Posterior vena cava (tissue), 2 donors: Measurements from ENCODE around the gene NDUFB6. TPM values are rescaled to one million over a fixed set of nuclear protein-coding genes. Genes with fewer than 3 reads are reported as not detected.
"Not testable (repeated sequence)": the region's sequence is repeated elsewhere in the genome, so short reads cannot be mapped to it uniquely, and the experiment has no call there.

Experiments used
- DNase-seq: peaks from one replicate; pipeline ENCODE4 v3.0.0-alpha.2; 2020; ENCODE audit warnings: low spot score
- intact Hi-C, 2 donors: fragments of 100-400 bp; cut with DNase I; formaldehyde crosslinking; loops; one replicate each; pipeline versions ENCODE4 v1.14.1 to v1.14.2; 2022 to 2023
- total RNA-seq, 2 donors: library from RNA; stranded (reverse); fragmentation: NEBNext Ultra II Directional; extraction: Animal tissue kit (Norgen Biotek cat#: 25700); gene quantifications; one replicate each; pipeline ENCODE4 v1.2.1, GENCODE V29; 2021
- donor health status: DM: yes; HTN: yes; CAD: no.
- donor health status: DM: yes; HTN: yes; CAD: no.

NDUFB6 gene
- total RNA-seq, 2 donors from 2014 or later, result 43.4 to 51.8 TPM

DNA sequence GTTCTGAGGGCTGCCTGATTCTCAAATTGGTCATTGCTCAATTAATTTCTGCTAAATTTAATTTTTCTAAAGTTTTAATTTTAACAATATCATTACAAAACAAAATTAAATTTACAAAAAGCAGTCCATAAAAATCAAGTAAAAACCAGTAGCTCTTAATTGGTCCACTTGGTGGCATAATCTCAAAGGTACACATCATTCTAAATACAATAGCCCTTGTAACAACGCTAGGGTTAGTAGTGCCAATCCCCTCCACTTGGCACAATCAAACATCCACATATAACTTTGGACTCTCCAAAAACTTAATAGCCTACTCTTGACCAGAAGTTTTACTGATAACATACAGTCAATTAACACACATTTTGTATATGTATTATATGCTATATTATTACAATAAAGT, 1.9 kb upstream of the NDUFB6 start:
- intact Hi-C loops, result no loop called here
- no peak for DNase-seq

DNA sequence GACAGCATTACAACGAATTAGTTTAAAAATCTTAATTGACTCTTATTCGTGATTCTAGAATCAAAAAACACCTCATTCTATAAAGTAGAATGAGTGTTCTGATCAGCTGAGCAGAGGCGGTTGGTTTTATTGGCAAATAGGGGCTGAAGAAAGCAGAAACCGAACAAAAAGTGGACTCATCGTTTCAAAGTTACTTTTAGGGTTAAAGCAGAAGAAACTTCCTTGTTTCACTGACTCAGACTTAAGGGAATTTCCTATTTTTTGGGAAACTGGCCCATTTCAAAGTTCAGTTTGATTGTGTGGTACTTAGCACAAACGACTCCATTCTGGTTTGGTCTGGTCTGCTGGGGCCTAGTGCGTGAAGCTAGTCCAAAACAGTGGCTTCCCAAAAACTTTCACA, 862 bp upstream of the NDUFB6 start:
- DNase-seq, result no peak
- intact Hi-C loops, result no loop called here

DNA sequence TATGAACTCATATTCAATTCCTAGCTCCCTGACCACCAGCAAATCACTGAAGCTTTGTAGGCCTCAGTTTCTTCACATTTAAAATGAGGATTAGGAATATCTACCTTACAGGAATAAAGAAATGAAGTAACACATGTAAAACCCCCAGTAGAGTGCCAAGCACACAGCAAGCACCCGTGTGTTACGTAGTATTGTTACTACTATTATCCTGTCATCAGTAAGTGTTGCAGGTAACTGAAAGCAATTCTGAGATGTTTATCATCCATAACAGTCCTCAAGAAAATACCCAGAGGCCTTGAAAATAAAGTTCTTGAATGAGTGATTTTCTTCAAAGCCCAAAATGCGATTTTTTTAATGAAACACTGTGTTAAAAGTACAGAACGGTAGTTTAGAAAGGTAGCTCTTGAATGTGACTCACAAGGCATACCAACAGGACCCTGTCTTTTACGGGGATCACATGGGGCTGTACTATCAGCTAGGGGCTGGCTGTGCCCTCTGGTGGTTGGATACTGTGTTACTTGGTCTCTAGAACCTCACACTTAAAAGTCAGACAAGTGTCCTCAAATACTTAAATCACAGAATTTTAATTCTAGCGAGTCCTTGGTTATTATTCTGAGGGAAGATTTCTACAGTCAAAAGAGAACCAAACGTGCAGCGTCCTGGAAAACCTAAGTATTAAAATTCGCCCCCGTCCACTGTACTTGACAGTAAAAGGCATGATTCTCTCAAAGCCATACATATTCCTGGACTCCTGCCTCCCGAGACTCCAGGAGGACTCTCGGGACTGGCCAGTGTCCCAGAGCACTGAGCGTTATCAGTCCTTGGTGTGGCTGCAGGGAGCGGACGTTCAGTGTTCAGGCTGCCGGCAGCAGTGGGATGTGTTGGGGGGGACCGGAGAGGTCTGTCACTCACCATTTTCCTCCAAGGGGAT, 725 bp downstream of the NDUFB6 start:
- no peak for DNase-seq
- intact Hi-C loops, result no loop called here

DNA sequence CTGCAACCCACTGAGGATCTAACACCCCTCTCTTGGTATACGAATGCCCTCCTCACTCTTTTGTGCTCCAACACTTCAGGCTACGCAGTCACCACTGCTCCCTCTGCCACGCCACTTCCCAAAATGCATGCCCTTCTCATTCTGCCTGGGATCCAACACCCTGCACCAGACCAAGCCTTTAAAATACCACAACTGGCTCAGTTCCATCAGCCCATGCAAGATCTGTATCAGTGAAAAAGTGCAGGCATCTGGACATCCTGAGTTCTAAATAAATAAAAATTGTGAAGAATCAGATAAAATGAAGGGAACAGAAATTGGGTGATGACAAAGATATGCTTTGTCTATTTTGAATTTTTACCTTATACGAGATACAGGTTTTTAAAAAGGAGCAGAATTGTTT, 2.7 kb downstream of the NDUFB6 start:
- intact Hi-C loops, result loop anchor here in 1 of 2 donors (1.0 kb wide), 1 partner anchor 22 kb away; no protein-coding TSS in a partner anchor
- no peak for DNase-seq

DNA sequence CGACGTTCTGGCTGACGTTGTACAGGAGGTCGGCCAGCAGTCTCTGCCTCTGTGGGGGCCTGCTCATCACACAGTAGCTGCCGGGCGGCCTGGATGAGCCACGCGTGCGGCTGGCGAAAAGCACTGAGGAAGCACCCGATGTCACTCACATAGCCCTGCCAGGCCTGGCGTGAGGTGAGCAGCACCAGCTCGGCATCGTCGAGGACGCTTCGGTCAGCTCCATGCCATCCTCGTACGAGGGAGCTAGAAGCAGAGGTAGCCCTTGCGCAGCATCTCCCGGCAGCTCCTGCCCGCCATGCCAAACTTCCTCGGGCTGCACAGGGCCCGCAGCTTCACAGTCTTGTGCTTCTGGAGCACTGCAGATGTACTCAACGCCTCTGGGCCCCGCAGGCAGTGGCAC, 6.2 kb downstream of the NDUFB6 start:
- no peak for DNase-seq
- intact Hi-C loops, result no loop called here

DNA sequence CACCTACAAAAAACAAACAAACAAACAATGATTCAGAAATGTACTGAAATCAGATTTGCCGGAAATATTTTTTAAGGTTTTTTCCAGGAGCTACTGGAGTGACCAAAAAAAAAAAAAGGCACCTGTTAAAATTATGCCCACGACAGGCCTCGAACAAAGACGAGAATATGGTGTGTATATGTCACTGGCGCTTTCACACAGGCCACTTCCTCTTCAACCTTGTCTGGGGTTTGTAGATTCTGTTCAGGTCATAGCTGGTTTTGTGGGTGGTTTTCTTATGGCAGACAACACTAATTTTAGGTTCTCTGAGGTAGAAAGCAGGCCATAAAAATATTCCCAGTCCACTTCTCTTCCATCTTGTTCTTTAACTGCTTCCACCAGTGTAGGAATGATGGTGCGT, 7.0 kb downstream of the NDUFB6 start:
- intact Hi-C loops, result no loop called here
- DNase-seq, result no peak

DNA sequence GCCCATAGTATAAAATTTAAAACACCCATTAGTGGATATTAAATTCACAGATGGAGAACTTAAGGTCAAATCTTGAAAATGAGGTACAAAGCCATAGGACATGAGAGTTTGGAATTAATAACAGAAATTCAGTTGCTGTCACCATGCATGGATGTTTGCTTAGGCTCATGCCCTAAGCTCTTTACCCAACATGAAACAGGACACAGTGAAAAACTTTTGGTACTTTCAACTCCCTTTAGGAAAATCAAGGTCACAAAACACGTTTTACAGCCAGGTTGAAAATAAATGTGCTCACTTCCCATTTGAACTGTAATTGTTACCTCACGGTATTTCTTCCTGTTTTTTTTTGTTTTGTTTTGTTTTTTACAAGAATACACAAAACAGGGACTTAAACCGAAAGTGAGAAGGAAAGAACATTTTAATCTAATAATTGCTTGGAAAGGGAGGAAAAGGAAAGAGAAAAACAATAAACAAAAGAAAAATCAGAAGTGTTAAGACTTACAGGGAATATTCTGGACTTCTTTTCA, 14.5 kb downstream of the NDUFB6 start:
- intact Hi-C loops, result no loop called here
- DNase-seq, result no peak

DNA sequence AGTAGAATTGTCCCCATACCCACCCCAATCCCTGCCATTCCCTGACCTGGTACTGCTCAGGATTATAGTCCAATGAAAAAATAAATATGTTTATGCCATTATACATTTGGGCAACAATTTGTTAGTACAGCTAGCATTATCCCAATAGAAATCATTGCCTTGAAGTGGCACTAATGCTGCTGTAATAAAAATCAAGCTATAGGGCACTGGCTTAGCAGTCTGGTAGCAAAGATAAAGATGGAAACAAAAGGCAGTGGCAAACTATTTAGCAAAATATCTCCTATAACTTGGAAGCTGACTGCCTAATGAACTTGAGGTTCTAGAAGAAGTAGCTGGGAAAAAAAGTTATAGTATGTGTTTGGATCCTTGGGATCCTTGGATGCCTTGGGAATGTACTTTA, 18.4 kb downstream of the NDUFB6 start:
- no peak for DNase-seq
- intact Hi-C loops, result no loop called here

DNA sequence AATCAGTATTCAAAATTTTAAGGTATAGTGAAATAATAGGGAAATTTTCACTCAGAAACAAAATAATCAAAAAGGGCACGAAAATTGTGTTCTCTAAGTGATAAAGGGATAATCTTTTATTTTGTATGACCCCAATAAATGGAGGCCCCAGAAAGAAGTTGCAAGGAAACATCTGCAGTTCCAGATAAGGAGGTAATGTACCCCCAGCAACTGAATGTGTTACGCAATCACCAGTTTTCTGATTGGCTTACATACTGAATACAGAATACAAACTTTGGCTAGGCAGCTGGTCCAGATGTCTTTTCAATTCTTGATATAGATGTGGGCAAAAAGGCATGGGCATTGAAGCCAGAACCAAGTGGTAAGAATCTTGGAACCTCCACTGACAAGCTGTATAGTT, 18.9 kb downstream of the NDUFB6 start:
- intact Hi-C loops, result no loop called here
- no peak for DNase-seq

DNA sequence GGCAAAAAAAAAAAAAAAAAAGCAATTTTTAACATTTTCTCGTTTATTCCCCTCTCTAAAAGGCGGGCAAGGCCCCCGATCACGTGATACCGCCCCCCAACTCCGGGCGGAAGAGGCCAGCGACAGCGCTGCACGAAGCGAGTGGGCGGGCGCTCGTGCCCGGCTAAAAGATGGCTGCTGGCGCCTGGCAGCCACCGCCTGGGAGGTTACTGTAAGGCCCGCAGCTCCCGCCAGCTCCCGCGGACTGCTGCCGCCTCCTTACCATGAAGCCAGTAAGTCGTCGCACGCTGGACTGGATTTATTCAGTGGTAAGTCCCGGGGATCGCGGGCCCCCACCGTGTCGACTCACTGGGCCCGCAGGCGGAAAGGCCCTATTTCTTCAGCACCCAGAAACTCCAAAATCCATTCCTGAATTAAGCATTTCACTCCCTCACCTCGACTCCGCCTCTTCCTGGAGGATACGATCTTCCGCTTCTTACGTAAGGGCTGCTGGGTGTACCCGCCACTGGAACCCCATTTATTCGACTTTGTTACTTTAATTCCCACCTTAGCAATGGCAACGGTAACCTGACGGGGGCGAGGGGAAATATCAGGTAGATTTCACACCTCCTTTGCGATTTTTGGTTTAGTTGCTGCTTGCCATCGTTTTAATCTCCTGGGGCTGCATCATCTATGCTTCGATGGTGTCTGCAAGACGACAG, 20.6 kb downstream of the NDUFB6 start, which contains the start of the genes SMIM27 and TOPORS:
SMIM27 (plus strand) TSS at position 156 of the 701 bp plus-strand sequence; CDS start at position 264, 108 bp downstream.
TOPORS (minus strand) TSS at position 415 of the 701 bp plus-strand sequence; CDS start at position 265, 150 bp downstream.
- intact Hi-C loops, result no loop called here
- DNase-seq, result peak; percentile 98

DNA sequence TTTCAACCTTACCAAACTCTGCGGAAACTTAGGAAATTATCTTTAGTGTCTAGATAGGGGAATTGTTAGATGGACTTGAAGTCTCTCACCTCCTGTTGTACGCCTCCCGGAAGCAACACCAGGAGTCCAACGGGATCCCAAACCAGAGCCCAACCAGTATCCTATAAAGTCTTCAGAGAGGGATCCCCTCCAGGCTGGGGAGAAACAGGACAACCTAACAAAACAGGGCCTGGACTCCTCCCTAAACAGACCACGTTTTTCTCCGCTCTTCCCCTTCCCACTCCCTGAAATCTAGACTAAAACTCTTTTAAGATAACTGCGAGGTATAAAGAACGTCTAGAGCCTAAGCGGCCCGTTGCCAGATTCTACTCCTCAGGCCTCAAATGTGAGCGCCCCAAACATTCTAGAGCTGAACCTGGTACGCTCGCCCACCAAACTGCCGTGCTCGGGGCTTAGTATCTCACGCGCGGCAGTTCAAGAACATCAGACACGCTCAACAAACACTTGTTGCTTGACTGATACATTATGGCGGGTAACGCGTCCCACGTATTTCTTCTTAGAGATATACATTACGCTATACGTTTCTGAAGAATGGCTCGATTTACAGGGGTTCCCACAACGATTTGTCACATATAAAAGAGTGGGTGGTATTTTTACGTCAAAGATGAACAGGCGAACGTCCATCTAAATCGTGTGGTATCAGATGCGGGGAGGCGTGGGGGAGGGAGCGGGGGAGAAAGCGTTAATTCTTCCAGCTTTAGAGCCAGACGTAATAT, 21.5 kb downstream of the NDUFB6 start:
- intact Hi-C loops, result no loop called here
- no peak for DNase-seq

DNA sequence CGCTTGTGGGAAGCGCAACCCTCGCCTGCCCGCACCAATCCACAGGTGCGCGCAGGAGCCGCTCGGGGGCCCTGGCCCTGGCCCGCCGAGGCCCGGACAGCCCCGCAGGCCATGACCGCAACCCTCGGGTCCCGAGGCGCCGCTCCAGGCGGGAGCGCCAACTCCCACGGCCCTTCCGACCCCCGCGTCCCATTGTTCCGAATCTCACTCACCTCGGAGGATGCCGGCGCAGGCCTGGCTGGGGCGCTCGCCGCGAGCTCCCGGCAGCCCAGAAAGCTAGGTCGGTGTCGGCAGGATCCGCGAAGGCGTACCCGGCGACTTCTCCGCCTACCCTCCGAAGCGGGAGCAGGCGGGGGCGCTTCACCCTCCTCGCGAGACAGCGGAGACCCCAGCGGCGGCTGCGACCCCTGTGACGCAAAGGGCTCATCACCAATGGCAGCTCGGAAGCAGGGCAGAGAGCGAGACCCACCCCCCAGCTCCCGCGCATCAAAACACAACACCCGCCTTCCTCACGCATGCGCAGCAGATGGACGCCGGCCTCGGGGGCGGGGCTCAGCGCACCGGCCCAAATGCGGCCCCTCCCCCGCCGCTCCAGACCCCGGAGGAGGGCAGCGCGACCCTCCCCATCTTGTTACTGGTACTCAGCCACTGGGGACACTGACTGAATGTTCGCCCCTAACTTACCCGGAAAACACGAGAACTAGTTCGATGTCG, 22.2 kb downstream of the NDUFB6 start:
- DNase-seq, result peak; percentile 97
- intact Hi-C loops, result no loop called here

DNA sequence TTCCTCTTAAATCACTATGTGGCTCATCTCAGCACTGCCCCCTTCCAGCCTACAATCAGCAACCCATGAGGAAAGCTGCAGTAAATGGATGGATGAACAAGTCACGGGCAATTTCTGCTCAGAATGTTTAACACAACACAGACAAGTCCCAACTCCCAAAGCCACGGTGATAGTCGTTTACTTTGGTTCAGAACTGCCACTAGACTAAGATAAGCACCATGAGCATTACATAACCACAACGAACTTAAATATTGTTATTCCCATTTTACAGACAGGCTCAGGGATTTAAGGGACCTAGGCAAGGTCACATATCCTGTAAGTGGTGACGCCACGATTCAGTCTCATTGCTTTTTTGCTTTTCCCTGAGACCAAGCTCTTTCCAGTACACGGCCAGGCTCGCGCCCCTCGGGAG, 22.8 kb downstream of the NDUFB6 start:
- intact Hi-C loops, result no loop called here
- DNase-seq, result no peak

DNA sequence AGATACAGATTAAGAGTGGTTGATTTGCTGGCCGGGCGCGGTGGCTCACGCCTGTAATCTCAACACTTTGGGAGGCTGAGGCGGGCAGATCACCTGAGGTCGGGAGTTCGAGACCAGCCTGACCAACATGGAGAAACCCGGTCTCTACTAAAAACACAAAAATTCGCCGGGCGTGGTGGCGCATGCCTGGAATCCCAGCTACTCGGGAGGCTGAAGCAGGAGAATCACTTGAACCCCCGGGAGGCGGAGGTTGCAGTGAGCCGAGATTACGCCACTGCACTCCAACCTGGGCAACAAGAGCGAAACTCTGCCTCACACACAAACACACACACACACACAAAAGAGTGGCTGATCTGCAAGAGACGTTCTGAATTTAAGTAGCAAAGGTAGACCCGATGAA, 24.7 kb downstream of the NDUFB6 start:
- intact Hi-C loops, result loop anchor here in 1 of 2 donors (1.0 kb wide), 1 partner anchor 22 kb away; no protein-coding TSS in a partner anchor
- not testable (repeated sequence) for DNase-seq

DNA sequence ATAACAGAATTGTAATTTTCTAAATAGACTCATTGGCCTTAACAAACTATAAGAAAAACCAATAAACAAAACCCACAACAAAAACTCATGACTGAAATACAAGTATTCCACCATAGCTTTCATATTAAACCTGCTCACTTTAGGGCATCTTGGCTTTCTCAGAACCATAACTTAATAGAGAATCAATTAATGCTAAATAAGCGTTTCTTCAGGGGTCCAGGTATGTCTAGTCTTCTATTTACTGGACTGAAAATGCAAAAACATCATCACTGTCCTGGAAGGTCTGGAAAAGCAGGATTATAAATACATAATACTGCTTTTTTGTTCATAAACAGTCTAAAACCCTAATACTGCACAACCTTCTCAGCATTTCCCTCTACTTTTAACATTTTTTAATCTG, 27.1 kb downstream of the NDUFB6 start:
- intact Hi-C loops, result no loop called here
- no peak for DNase-seq

DNA sequence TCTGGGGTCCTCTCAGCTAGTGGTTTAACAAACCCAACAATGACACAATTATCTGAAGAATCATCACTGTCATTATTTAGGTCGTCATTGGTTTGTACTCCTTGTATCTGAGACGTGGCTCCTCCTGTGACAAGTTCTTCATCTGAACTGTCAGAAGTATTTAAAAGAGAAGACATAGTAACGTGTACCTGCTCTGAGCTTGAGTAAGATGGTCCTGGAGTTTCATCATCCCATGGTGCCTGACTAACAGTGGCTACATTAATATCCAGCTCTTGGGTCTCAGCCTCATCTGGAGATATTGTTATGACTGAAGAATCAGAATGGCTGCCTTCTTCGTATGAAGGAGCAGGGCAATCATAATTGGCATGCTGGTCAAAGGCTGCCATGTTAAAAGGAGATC, 29.9 kb downstream of the NDUFB6 start:
- intact Hi-C loops, result no loop called here
- DNase-seq, result no peak

DNA sequence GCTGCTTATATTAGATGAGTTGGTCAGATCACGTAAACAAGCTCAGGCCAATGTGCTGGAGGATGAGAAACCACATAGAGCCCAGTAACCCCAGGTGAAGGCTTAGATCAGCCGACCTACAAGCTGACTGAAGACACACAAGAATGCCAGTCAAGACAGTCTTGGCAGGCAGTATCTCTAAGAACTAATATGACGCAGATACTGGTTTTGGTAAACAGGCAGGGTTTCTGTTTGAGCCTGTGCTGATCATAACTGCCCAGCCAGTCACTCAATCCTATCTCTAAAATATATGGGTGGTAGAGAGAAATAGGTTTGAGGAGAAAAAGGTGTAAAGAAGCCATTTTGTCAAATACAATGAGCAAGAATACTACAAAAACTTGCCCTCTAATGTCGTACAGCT, 39.1 kb downstream of the NDUFB6 start:
- intact Hi-C loops, result no loop called here
- no peak for DNase-seq

DNA sequence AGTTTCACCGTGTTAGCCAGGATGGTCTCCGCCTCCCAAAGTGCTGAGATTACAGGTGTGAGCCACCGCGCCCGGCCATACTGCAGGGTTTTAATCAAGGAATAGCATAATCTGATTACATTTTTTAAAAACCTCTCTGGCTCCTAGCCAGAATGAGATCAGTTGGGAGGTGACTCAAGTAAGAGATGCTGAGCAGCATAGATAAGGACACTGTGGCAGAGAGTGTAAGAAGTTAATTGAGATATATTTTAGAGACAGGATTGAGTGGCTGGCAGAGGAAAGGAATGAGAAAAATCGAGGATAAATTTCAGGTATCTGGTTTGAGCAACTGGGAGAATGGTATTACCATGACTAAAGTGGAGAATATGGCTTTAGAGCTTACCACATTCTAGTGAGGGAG, 39.6 kb downstream of the NDUFB6 start:
- DNase-seq, result no peak
- intact Hi-C loops, result no loop called here

DNA sequence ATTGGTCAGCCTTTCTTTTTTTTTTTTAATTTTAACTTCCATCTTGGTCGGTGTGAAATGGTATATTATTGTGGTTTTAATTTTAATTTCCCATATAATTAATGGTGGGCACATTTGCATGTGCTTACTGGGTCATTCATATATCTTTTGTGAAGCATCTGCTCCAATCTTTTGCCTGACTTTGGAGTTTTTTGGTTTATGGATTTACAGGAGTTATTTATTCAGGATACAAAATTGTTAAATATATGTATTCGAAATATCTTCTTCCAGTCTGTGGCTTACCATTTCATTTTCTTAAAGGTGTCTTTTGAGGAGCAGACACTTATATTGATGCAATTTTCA, 46.3 kb downstream of the NDUFB6 start:
- no peak for DNase-seq
- intact Hi-C loops, result no loop called here
